GM21515 (cell line): Measurements from ENCODE around the gene TBPL1.

Experiments
- ATAC-seq: cut with Tn5 transposase; IDR thresholded peaks from one replicate; pipeline ENCODE4 v1.9.1; 2021; ENCODE audit not compliant: unreplicated experiment

TBPL1 gene

DNA sequence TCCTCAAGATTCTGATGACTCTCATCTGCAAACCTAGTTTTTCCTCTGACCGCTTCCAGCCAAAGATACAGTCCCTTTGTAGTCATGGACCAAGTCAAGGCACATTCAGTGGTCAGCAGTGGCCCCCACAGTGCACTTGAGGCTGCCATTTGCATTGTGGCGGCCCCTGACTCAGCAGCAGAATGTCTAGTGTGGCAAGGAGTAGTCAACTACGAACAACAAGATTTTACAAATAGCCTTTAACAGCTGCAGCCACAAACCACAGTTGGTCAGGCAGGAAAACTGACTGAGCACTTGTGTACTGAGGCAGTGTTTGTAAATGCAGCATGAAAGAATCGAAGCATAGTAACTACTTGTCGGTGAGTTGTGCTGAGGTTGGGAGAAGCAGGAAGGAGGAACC is 49.8 kb downstream of the TBPL1 start:
- peak; percentile 54 for ATAC-seq

DNA sequence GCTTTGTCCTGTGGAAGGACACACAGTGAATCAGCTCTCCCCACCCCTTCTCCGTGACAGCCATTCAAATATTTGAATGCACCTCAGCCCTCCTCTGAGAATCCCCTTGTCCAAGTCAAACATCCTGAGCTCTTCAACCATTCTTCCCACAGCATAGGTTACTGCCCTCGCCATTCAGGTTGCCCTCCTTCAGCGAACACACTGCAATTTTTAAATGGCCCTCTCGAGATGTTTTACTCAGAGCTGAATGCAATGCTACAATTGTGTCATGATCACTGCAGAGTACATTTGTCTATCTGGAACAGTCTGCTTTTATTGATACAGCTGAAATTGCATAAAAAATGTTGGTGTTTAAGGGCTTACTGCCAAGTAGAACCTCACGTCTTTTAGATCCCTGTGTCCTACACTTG is 50.5 kb downstream of the TBPL1 start:
- ATAC-seq: no peak

DNA sequence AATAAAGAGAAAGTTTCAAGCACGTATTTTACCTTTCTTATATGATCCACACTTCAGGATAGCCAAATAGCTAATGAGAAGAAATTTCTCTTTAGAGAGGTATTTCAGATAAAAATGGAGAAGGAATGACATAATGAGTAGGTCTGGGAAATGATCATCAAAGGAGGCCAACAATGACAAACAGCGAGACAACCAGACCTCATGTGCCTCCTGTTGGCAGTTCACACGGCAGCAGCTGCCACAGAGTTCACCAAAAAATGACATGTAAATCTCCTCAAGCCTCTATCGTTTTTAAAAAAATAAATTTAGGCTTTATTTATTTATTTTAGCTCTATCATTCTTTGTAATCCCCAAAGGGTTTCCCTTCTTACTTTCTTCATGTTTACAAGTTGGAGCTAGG is 51.7 kb downstream of the TBPL1 start:
- no peak for ATAC-seq

DNA sequence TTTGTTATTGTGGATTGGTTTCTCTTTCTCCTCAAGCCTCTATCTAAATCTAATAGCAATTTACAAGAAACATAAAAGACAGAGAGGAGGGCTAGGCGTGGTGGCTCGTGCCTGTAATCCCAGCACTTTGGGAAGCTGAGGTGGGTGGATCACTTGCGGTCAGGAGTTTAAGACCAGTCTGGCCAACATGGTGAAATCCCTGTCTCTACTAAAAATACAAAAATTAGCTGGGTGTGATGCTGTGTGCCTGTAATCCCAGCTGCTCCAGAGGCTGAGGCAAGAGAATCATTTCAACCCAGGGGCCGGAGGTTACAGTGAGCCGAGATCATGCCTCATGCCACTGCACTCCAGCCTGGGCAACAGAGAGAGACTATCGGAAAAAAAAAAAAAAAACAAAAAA is 52.8 kb downstream of the TBPL1 start:
- no peak for ATAC-seq

DNA sequence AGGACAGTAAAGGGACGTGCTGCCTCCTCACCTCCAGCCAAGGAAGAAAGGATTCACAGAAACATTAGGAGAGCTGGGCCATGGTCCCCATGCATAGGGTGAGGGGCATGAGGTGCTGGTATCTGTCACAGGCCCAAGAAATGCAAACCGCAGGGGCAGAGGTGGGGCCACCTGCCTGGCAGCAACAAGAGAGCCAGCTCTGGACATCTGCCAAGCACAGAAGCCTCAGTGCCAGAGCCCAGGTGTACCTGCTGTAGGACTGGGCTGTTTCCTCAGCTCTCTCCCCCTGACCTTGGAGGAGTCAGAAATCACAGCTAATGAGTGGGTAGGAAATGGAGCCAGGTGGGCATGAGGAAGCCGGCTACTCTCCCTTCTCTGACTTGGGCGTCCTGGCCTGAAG is 54.1 kb downstream of the TBPL1 start:
- ATAC-seq: no peak

DNA sequence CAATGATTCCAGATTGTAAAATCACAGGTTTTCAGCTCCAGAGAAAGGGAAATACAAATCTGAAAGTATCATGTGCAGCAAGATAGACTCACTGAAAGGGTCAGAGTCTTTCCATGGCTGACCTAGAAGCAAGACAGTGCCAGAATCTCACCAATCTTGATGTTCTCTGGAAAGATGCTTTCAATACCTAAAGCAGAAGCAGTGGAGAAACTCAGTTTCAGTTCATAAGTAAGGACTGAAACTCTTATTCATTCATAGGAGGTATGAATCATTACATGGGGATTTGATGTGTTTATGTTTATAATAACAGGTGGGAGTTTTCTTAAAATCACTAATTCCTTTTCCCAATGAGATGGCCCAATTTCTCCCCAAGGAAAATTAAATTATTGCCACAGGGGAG is 56.9 kb downstream of the TBPL1 start:
- no peak for ATAC-seq

DNA sequence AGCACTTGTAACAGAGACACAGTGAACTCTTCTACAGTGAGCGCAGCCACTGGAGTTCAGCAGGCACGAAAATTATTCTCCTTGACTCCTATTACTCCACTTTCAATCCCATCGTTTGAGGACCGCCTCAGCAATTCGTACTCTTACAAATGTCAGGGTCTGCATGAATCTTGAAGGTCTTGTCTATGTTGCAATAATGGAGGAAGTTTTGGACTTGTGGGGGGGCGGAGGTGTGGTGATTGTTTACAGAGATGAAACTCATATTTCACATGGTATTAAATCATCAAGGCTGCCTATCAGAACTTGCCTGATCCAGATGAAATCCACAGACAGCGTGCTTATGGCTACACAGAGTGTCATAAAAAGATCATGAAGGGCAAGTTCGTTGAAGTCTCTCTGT is 57.4 kb downstream of the TBPL1 start:
- ATAC-seq: no peak

DNA sequence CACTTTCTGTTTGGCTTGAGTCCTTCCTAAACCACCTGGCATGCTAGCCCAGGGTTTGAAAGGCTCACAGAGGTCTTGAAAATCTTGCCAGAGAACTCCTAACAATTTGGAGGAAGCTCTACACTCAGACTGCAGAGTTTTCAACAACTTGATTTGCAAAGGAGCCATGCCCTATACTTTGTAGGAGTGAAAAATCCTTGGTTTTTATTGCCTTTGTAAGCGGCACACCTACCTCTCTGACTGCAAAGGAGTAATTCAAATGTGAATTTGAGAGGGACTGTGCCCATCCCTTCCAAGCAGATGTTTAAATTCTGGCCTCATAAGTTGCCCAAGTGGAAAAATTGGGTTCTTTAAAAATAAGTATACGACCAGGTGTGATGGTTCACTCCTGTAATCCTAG is 58.0 kb downstream of the TBPL1 start:
- no peak for ATAC-seq

DNA sequence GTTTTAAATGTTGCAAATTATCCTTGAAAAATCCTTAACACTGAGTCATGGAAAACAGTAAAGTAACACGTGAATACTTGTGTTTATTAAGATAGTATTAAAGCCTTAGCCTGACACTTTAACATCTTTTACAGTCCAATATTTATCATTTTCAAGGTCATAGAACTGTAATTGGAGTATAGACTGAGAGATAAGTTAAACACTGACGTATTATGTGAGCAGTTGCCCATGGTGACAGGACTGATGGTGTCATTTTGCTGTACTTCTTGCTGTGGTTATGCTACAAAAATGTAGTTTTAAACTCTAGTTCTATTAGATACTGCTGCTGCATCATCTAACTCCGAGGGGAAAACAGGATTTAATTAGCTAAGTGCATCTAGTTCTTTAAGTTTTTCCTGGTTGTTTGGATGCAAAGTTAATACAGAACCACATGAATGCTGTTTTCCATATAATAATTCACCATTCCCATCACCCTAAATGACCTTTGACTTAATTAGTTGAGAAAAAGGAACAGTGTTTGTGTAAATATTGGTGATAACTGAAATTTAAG is 61.6 kb downstream of the TBPL1 start:
- no peak for ATAC-seq

DNA sequence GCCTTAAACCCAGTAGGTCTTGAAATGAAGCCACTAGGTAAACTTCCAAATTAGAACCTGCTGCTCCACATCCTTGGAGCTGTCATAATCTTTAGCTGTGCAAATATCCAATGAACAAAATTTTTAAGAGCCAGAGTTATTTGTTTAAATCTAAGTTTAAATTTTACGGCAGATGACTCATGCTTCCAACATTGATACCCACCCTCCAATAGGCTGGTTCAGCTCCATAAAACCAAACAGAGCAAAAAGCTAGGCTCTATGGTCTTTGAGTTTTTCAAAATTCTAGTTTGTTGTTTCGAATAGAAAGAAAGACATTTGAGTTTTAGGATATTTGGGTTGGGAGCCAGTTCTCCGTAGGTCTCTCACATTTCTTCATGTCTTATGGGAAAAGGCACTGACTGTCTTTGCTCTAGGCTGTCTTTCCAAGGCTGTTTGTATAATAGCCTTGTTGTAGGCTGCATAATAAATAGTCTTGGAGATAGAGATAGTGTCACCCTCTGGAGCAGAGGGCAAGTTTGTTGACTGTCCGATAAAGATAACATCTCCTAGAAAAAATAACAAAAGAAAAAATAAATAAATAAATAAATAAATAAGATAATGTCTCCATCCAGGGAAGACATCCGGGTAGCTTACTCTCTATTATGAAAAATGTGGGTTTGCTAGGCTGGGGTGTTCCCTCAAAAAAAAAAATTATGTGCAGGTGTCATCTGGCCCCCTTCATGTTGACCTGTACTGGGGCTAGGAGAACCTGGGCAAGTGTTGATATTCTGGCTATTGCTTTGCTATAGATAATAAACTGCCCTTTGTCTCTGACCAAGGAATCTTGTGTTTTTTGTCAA is 62.9 kb downstream of the TBPL1 start:
- ATAC-seq: no peak

DNA sequence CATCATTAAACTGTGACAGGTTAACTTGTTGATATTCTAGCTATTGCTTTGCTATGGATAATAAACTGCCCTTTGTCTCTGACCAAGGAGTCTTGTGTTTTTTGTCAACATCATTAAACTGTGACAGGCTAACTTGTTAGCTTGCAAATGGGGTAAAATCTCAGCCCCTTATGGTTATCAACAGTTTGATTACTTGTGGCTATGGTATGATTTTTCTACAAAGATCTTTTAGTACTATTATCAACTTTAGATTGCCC is 63.5 kb downstream of the TBPL1 start:
- no peak for ATAC-seq

DNA sequence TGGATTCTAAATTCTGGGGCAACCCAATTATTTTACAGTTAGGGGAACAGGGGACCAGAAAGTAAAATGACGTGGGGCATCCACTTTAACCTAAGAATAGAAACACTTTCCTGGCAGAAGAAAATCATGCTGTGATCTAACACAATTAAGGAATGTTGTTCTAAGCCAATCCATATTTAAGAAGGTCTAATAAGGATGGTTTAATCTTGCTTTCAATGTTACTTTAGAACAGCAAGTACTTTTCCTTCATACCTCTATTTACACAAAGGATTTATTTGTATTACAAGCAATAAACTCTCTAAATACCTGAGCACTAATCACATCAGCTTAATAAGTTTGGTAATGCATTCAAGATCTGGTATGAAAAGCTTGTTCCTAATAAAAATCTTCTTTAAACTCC is 67.0 kb downstream of the TBPL1 start:
- ATAC-seq: no peak

DNA sequence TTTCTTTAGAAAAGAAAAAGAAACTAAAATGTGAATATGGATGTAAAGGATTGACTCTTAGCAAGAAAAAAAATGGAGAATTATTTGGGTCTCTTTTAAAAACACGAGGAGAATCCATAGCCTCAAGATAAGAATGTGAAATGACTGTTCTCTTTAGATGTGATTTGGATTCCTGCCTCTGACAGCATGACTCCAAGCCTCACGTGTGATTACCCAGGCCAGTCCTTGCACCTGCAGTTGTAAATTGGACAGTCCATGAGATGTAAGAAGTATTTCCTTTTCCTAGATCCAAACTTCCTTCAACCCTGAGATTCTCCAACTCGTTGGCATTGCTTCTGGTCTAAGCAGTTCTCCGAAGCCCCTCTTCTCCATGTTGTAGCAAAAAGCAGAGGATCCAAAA is 67.5 kb downstream of the TBPL1 start:
- no peak for ATAC-seq

DNA sequence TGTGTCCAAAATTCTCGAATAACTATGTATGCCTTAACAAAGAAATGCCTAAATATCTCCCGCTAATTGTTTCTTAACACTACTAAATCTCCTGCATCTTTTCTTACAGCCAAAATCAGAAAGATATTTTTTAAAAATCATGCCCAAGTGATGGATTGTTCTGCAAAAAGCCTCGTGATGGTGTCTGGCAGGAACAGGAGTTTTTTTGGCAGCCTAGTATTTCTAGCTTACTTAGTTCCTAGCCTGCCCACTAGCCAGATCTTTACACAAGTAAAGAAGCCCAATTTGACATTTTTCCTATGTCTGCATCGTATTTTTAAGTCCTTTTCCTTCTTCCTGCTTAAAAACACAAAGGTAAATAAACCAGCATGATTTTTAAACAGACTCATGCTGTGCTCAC is 67.9 kb downstream of the TBPL1 start:
- no peak for ATAC-seq

DNA sequence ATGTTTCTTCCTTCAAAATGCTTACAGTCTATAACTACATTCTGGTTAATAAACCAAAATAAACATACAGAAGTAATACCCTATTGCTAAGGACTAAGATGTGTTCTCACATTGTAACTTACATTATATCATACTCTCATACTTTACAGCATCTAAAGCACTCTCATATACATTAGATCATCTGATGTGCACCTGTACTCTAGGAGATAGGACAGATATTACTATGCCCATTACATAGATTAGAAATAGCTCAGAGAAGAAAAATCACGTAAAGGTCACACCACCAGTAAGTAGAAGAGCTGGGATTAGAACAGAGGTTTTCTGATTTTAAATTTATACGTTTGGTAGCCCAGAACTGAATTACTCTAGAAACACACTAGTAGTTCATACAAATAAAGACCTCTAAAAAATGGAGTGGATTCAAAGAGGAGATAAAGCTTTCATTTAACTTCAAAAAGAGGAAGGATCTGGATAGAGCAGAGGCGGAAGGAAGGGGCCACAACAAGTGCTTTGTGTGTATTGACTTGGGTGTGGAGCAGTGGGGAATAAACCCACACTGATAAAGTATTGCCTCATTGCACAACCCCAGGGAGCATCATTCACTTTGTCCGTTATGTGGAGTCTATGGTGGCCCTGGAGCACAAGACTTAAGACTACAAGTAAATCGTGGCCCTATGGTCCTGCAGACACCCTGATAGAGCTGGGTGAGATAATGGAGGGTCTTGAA is 68.5 kb downstream of the TBPL1 start:
- no peak for ATAC-seq

DNA sequence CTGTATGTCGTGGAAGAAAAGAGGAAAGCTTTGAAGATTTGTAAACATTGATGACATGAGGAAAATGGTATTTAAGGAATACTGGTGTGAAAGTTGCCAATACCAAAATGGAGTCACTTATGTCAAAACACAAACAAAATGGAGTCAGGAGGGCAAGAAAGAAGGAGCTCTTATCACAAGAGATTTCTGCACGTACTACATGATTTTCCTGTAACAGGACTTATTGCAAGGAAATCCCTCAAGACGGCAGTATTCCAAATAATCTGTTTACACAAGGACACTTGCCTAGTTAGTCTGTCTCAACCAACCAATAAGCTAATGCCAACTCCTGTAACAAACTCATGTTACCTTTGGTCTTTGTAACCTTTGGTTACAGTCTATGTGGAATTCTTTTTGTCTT is 69.6 kb downstream of the TBPL1 start:
- ATAC-seq: no peak

DNA sequence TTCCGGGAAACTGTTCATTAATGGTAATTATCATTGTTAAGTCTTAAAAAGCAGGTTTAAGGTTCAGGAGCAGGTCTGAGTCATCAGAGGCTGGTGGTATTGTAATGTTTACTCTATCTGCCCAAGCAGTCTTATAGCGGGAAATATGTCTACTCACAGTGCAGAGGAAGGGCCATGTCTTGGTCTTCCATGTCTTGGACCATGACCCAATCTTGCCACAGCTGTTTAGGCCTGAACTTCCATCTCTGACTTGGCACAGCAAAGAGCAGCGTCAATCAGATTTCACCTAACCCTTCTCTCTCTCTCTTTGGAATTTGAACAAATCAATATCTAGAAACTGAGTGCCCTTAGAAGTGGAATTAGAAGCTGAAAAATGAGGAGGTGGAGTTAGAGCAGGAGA is 73.6 kb downstream of the TBPL1 start:
- no peak for ATAC-seq

DNA sequence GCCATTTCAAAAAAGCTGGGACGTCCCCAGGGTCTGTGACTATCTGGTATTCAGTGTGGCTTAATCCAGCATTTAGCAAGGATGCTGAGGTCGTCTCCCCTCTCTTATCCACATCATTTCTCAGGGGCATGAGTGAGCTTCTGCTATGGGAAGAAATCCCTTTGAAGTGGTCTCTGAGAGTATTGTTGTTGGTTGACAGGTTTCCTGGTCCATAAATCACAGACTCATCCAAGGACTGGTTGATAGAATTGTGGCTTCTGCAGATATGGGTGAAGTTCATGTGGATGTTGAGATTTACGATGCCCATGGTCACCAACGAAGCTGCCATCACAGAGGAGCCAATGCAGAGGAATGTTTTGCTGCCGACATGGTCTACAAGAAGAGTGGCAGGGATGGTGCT is 75.4 kb downstream of the TBPL1 start:
- no peak for ATAC-seq

DNA sequence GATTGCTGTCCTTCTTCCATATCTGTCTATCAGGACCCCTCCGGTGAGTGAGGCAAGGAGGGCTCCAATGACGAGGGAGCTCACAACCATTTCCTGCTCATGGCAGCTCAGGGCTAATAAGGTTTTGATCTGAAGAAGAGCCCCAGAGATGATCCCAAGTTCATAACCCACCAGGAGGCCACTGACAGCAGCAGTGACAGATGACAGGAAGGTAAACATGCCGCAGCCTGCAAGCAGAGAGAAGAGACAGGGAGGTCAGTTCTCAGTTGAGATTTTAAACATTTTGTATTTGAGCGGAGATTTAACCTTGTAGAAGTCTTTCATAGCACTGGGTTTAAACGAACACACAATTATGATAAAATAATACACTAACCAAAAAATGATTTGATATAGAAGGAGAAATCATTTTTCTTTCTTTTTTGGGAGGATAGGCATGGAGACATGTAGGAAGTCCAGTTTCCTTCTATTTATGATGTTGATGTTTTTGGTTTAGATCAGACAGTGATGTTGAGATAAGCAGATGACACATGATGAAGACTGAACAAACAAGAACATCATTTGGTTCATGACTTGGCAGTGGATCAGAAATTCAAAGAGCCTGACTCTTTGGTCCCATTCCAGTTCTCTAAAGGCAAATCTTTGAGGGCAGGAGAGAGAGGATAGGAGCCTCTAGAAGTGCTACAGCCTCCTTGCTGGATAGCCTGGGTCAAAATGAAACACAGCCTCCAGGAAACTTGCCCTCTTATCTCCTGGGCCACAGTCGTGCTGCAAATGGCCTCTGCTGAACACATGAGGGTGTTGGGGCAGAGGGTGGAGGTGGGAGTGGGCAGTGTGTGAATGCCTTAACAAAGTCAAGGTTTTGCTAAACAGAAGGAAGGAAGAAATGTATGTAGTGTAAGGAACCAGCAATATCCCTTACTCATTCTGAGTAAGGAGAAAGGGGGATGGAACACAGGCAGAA is 76.8 kb downstream of the TBPL1 start:
- no peak for ATAC-seq

DNA sequence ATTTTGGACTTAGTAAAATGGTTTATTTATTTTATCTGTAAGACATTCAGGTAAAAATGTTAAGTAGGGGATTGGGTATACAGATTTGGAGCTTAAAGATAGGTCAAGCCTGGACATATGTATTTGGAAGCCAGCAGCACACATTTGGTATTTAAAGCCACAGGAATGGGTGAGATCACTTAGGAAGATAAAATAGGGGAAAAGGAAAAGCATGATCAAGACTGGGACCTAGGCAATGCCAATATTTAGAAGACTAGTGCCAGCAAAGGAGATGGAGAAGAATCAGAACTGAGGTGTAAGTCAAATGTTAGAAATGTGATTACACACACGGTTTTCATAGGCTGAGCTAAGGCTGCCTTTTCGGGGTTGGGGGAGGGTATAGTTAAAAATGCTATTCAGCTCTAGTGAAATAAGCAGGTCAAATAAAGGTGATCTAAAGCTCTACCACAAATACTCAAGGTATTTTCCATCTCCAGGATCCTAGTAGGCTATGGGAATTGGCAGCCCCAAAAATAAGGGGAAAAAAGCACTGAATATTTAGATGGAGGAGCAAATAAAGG is 78.8 kb downstream of the TBPL1 start:
- ATAC-seq: no peak

DNA sequence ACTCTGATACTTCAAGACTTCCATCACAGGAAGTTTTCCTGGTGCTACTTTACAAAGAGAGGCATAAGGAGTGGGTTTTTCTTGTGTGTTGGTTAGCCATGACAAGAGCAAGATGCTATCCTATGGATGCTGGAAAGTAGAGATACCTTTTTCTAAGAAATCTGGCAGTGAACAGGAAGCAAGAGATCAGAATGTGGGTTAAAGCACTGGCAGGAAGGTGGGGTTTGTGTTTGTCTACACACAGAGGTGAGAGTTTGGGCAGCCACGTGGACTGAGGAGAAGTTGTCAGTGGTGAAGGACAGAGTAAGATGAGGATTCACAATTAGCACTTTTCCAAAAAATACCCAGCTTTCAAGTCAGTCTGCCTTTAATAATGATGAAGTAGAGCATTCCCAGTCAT is 81.5 kb downstream of the TBPL1 start:
- no peak for ATAC-seq
